Testis (tissue), 3 donors: Measurements from ENCODE around the gene NNMT. TPM values are rescaled to one million over a fixed set of nuclear protein-coding genes. Genes with fewer than 3 reads are reported as not detected.

Experiments
- DNase-seq: peaks from one replicate; pipeline ENCODE4 v3.0.0-alpha.2; 2019
- H3K27ac ChIP-seq, 2 donors: fragments of 200-600 bp; sonication (generic); one replicate each; pipeline ENCODE4 v1.5.1; 2019
- H3K27me3 ChIP-seq: fragments of 200-600 bp; sonication (generic); one replicate; pipeline ENCODE4 v1.5.1; 2019
- H3K36me3 ChIP-seq: fragments of 200-600 bp; sonication (generic); one replicate; pipeline ENCODE4 v1.5.1; 2017; ENCODE audit warnings: low read depth; ENCODE audit errors: missing control alignments
- H3K4me1 ChIP-seq: fragments of 200-600 bp; sonication (generic); one replicate; pipeline ENCODE4 v1.5.1; 2019
- H3K4me3 ChIP-seq, 2 donors: fragments of 200-600 bp; sonication (generic); one replicate each; pipeline ENCODE4 v1.5.1; 2017 to 2019
- H3K9me3 ChIP-seq: fragments of 200-600 bp; sonication (generic); one replicate; pipeline ENCODE4 v1.5.1; 2017
- POLR2A ChIP-seq: fragments of 450-650 bp; IDR thresholded peaks from one replicate; pipeline ENCODE4 v1.6.1; 2017; ENCODE audit warnings: antibody characterized with exemption, mild to moderate bottlenecking, moderate library complexity
- WGBS, 2 donors: methylation state at CpG; one replicate each; pipeline ENCODE4 v1.1.5; 2018; 5-methylcytosine and 5-hydroxymethylcytosine counted together
- intact Hi-C: fragments of 100-400 bp; cut with DNase I; formaldehyde crosslinking; loops from one replicate; pipeline ENCODE4 v1.15.1; 2023; ENCODE audit warnings: low total_unique reads
- polyA plus RNA-seq: library from polyadenylated mRNA; stranded (reverse); fragments of 350-450 nt; fragmentation: Illumina TruSeq; extraction: RNeasy Lipid Tissue Mini Kit (QIAGEN cat#74804); gene quantifications from one replicate; pipeline ENCODE4 v1.2.3, GENCODE V29; 2014; ENCODE audit warnings: low read depth, low replicate concordance; ENCODE audit not compliant: insufficient read depth
- total RNA-seq, 2 donors: library from RNA; depleted of rRNA; stranded (reverse); fragments of >200 nt; gene quantifications; one replicate each; pipeline ENCODE4 v1.2.3, GENCODE V29; 2016
- TF ChIP-seq, protein P1 (sequence below), 3 experiments: fragments of 450-650 bp in 2 of 3; fragments of 200-600 bp in 1 of 3; sonication (generic) in 1 of 3; IDR thresholded peaks; one replicate each; pipeline ENCODE4 v1.5.1; 2016 to 2019; ENCODE audit warnings: antibody characterized with exemption in 3 of 3, mild to moderate bottlenecking in 2 of 3, moderate library complexity in 1 of 3

The NNMT gene
- total and polyA plus RNA-seq, 3 donors from 2014 or later: 10.6 to 38.8 (median 28.7) TPM

DNA sequence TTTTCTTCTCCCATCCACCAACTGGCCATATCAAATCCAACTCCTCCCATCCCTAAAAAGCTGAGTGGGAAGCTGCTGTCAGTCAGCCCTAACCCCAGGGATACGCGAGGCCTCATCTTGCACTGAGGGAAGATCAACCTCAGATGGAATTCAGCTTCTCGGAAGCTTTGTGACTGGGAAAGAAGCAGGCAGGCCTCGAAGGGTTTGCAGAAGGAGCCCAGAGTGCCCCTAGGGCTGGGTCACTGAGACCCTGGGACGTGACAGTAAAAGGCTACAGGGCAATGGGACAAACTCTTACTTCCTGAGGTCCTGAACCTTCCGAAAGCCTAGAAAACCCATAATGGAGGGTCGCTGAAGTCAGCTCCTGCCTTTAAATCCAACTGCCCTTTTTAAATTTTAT, 34.4 kb upstream of the NNMT start:
- Histone ChIP-seq H3K27me3 (no peaks in the 10 kb centered on the region), H3K4me1 (peaks cover 28% of the 10 kb centered on the region), H3K9me3 (no peaks in the 10 kb centered on the region), H3K36me3 (no peaks in the 10 kb centered on the region), H3K27ac (no peak overlapping the region), H3K4me3 (no peak overlapping the region)
- DNase-seq: no peak
- intact Hi-C loops: loop anchor here (5.0 to 10.0 kb wide), 2 partner anchors 264 to 367 kb away; no protein-coding TSS in a partner anchor
- 46 to 69% methylated on average over 7 of the region's 7 CpGs for WGBS, 2 donors
- TF ChIP-seq, protein P1, sequence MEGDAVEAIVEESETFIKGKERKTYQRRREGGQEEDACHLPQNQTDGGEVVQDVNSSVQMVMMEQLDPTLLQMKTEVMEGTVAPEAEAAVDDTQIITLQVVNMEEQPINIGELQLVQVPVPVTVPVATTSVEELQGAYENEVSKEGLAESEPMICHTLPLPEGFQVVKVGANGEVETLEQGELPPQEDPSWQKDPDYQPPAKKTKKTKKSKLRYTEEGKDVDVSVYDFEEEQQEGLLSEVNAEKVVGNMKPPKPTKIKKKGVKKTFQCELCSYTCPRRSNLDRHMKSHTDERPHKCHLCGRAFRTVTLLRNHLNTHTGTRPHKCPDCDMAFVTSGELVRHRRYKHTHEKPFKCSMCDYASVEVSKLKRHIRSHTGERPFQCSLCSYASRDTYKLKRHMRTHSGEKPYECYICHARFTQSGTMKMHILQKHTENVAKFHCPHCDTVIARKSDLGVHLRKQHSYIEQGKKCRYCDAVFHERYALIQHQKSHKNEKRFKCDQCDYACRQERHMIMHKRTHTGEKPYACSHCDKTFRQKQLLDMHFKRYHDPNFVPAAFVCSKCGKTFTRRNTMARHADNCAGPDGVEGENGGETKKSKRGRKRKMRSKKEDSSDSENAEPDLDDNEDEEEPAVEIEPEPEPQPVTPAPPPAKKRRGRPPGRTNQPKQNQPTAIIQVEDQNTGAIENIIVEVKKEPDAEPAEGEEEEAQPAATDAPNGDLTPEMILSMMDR (IDR thresholded peaks at IDR 0.05): no peak
- TF ChIP-seq POLR2A: no peak

GRCh38 chr11:114262681-114263512, 33.3 kb upstream of the NNMT start:
- no peak for TF ChIP-seq POLR2A
- TF ChIP-seq, protein P1 (IDR thresholded peaks at IDR 0.05): peak; percentile 36 to 62 (median 55)
- intact Hi-C loops: loop anchor here (5.0 to 10.0 kb wide), 2 partner anchors 266 to 368 kb away; no protein-coding TSS in a partner anchor
- peaks cover 17% of the 10 kb centered on the region for H3K4me1 ChIP-seq

DNA sequence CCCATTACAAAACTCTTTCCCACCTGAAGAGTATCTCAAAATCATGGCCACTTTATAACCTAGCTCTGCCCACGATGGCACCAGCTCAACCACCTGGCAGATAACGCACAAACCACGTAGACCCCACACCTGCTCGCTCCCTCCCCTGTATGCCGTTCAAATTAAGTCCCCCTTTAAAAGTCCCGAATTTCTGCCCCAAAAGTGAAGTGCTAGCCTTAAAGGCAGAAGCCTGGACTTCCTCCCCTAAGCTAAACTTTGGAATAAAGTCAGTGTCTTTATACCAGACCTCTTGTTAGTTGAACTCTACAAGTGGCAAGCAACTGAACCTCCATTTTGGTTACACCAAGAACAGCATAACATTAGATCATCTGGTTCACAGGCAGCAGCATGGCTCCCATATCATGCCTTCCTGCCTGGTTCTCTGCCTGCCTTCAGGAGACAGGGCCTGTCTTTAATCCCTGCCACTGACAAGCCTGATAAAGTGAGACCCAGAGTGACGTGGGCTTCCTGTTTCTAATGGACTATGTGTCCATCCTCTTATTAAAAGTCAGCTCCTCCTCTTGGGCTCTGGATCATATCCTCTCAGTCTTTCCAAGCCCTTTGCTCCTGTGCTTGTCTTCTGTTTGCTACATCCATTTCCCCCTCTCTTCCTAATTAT, 32.6 kb upstream of the NNMT start:
- Histone ChIP-seq H3K4me1 (peaks cover 11% of the 10 kb centered on the region), H3K9me3 (no peaks in the 10 kb centered on the region), H3K36me3 (no peaks in the 10 kb centered on the region), H3K27ac (no peak overlapping the region), H3K27me3 (no peaks in the 10 kb centered on the region), H3K4me3 (no peak overlapping the region)
- TF ChIP-seq POLR2A: no peak
- TF ChIP-seq, protein P1 (IDR thresholded peaks at IDR 0.05): no peak
- intact Hi-C loops: loop anchor here (5.0 to 10.0 kb wide), 2 partner anchors 266 to 369 kb away; no protein-coding TSS in a partner anchor
- 73 to 85% methylated on average over 7 of the region's 7 CpGs for WGBS, 2 donors
- DNase-seq: no peak

More at GRCh38 chr11:114262681-114263512, 33.3 kb upstream of the NNMT start:
- H3K9me3 ChIP-seq: no peaks in the 10 kb centered on the region
- H3K27ac ChIP-seq: no peak overlapping the region
- peak; percentile 57 for DNase-seq
- H3K27me3 ChIP-seq: no peaks in the 10 kb centered on the region
- H3K36me3 ChIP-seq: no peaks in the 10 kb centered on the region
- H3K4me3 ChIP-seq: no peak overlapping the region
- 39 to 40% methylated on average over 9 of the region's 9 CpGs for WGBS, 2 donors

DNA sequence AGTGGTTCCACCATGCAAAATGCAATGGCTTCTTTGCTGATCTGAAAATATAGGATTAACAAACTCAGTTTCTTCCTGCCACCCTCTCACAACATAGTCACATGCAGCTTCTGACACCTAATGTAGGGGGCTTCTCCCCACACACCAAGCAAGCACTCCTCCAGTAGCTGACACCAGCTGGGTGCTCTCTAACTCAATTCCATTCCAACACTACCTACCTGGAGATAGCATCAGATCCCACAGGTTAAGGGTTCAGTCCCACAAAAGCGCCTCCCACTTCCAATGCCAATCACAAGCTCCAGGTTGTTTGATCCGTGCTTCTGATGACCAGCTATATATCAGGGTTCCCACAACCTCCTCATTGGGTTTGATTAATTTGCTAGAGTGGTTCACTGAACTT, 31.8 kb upstream of the NNMT start:
- DNase-seq: no peak
- Histone ChIP-seq H3K27me3 (no peaks in the 10 kb centered on the region), H3K4me3 (no peak overlapping the region), H3K36me3 (no peaks in the 10 kb centered on the region), H3K4me1 (peaks cover 9% of the 10 kb centered on the region), H3K9me3 (no peaks in the 10 kb centered on the region), H3K27ac (no peak overlapping the region)
- intact Hi-C loops: loop anchor here (5.0 to 10.0 kb wide), 2 partner anchors 267 to 370 kb away; no protein-coding TSS in a partner anchor
- no peak for TF ChIP-seq POLR2A
- TF ChIP-seq, protein P1 (IDR thresholded peaks at IDR 0.05): no peak
- 82 to 89% methylated on average over 2 of the region's 2 CpGs for WGBS, 2 donors
